H9 (cell line): Measurements from ENCODE around the gene FASTK. TPM values are rescaled to one million over a fixed set of nuclear protein-coding genes. Genes with fewer than 3 reads are reported as not detected.

ENCODE experiments used
- DNase-seq: peaks from one replicate; pipeline ENCODE4 v3.0.0-alpha.2; 2017
- H2AFZ ChIP-seq: one replicate; pipeline ENCODE4 v1.6.1; 2013; ENCODE audit warnings: mild to moderate bottlenecking, low read length, control low read depth, moderate library complexity
- H2AK5ac ChIP-seq: 2 replicates; pipeline ENCODE4 v1.6.1; 2013; ENCODE audit warnings: low read length, control low read depth, mixed read lengths; ENCODE audit not compliant: insufficient read length
- H2BK120ac ChIP-seq: one replicate; pipeline ENCODE4 v1.6.1; 2013; ENCODE audit warnings: low read depth, mild to moderate bottlenecking, low read length, control low read depth, inconsistent platforms; ENCODE audit not compliant: poor library complexity, severe bottlenecking
- H2BK12ac ChIP-seq: 2 replicates; pipeline ENCODE4 v1.6.1; 2013; ENCODE audit warnings: low read length, control low read depth, mixed read lengths, low read depth; ENCODE audit not compliant: insufficient read length
- H2BK15ac ChIP-seq: 2 replicates; pipeline ENCODE4 v1.6.1; 2013; ENCODE audit warnings: low read depth, low read length, control low read depth
- H2BK20ac ChIP-seq: one replicate; pipeline ENCODE4 v1.6.1; 2013; ENCODE audit warnings: low read depth, mild to moderate bottlenecking, low read length, control low read depth, inconsistent platforms; ENCODE audit not compliant: poor library complexity, severe bottlenecking
- H2BK5ac ChIP-seq: 2 replicates; pipeline ENCODE4 v1.6.1; 2013; ENCODE audit warnings: low read length, control low read depth, mixed read lengths; ENCODE audit not compliant: insufficient read length
- H3K14ac ChIP-seq: 2 replicates; pipeline ENCODE4 v1.6.1; 2013; ENCODE audit warnings: low read length, control low read depth; ENCODE audit not compliant: insufficient read depth
- H3K18ac ChIP-seq: 2 replicates; pipeline ENCODE4 v1.6.1; 2013; ENCODE audit warnings: low read depth, mild to moderate bottlenecking, mixed read lengths, low read length, control low read depth; ENCODE audit not compliant: insufficient read length
- H3K23ac ChIP-seq: 2 replicates; pipeline ENCODE4 v1.6.1; 2013; ENCODE audit warnings: low read length, control low read depth, mixed read lengths, low read depth; ENCODE audit not compliant: insufficient read length
- H3K23me2 ChIP-seq: 2 replicates; pipeline ENCODE4 v1.6.1; 2013; ENCODE audit warnings: low read depth, mild to moderate bottlenecking, mixed read lengths, low read length, control low read depth; ENCODE audit not compliant: insufficient read length, poor library complexity, severe bottlenecking
- H3K27ac ChIP-seq: 2 replicates; pipeline ENCODE4 v1.5.1; 2013; ENCODE audit warnings: low read length, control low read depth, mixed read lengths, low read depth; ENCODE audit not compliant: insufficient read length
- H3K27me3 ChIP-seq: 2 replicates; pipeline ENCODE4 v1.6.1; 2013; ENCODE audit warnings: low read length, control low read depth, inconsistent platforms; ENCODE audit not compliant: insufficient read depth
- H3K4ac ChIP-seq: 2 replicates; pipeline ENCODE4 v1.6.1; 2013; ENCODE audit warnings: low read depth, mild to moderate bottlenecking, control low read depth, inconsistent platforms, low read length, moderate library complexity
- H3K4me1 ChIP-seq: 2 replicates; pipeline ENCODE4 v1.6.1; 2013; ENCODE audit warnings: low read length, control low read depth, inconsistent platforms; ENCODE audit not compliant: insufficient read depth
- H3K4me2 ChIP-seq: 2 replicates; pipeline ENCODE4 v1.6.1; 2013; ENCODE audit warnings: low read length, control low read depth, mixed read lengths; ENCODE audit not compliant: insufficient read length, insufficient read depth
- H3K56ac ChIP-seq: 2 replicates; pipeline ENCODE4 v1.6.1; 2013; ENCODE audit warnings: low read depth, mild to moderate bottlenecking, mixed read lengths, low read length, control low read depth; ENCODE audit not compliant: insufficient read length
- H3K79me1 ChIP-seq: 2 replicates; pipeline ENCODE4 v1.6.1; 2013; ENCODE audit warnings: low read depth, mild to moderate bottlenecking, moderate library complexity, low read length, control low read depth, inconsistent platforms; ENCODE audit not compliant: insufficient read depth, poor library complexity, severe bottlenecking
- H3K79me2 ChIP-seq: 2 replicates; pipeline ENCODE4 v1.6.1; 2013; ENCODE audit warnings: low read length, control low read depth, inconsistent platforms; ENCODE audit not compliant: insufficient read depth
- H3K9ac ChIP-seq: 2 replicates; pipeline ENCODE4 v1.6.1; 2013; ENCODE audit warnings: low read length, control low read depth, mixed read lengths; ENCODE audit not compliant: insufficient read length; ENCODE audit errors: extremely low read depth
- H3K9me3 ChIP-seq: one replicate; pipeline ENCODE4 v1.6.1; 2013; ENCODE audit warnings: low read depth, low read length, inconsistent platforms; ENCODE audit not compliant: control insufficient read depth
- H3T11ph ChIP-seq: one replicate; pipeline ENCODE4 v1.6.1; 2013; ENCODE audit warnings: mild to moderate bottlenecking, low read length, control low read depth, inconsistent platforms
- H4K20me1 ChIP-seq: one replicate; pipeline ENCODE4 v1.6.1; 2013; ENCODE audit not compliant: control insufficient read depth, insufficient read length, insufficient read depth
- H4K5ac ChIP-seq: 2 replicates; pipeline ENCODE4 v1.6.1; 2013; ENCODE audit warnings: low read depth, mild to moderate bottlenecking, mixed read lengths, low read length, control low read depth; ENCODE audit not compliant: insufficient read length
- H4K8ac ChIP-seq: replicated peaks from 2 replicates; pipeline ENCODE4 v1.6.1; 2013; ENCODE audit warnings: low read length, control low read depth, mixed read lengths, low read depth; ENCODE audit not compliant: insufficient read length
- H4K91ac ChIP-seq: 2 replicates; pipeline ENCODE4 v1.6.1; 2013; ENCODE audit warnings: low read depth, mild to moderate bottlenecking, moderate library complexity, mixed read lengths, low read length, control low read depth; ENCODE audit not compliant: insufficient read length
- H3K27ac Mint-ChIP-seq, 3 experiments: 2 replicates in 2 of 3; 3 replicates in 1 of 3; pipeline ENCODE4 v1.8.0; 2020 to 2021; ENCODE audit warnings: mixed read lengths in 3 of 3, mild to moderate bottlenecking in 1 of 3, moderate library complexity in 1 of 3
- H3K27me3 Mint-ChIP-seq: 2 replicates; pipeline ENCODE4 v1.8.0; 2021; ENCODE audit warnings: low read depth, mild to moderate bottlenecking, moderate library complexity, mixed read lengths
- H3K36me3 Mint-ChIP-seq, 3 experiments: 2 replicates in 2 of 3; 3 replicates in 1 of 3; pipeline ENCODE4 v1.8.0; 2020 to 2021; ENCODE audit warnings: low read depth in 3 of 3, mixed read lengths in 3 of 3; ENCODE audit not compliant: insufficient read depth in 1 of 3
- H3K4me1 Mint-ChIP-seq, 2 experiments: 2 replicates each; pipeline ENCODE4 v1.8.0; 2020; ENCODE audit warnings: mixed read lengths in 2 of 2
- H3K4me3 Mint-ChIP-seq, 2 experiments: 2 replicates in 1 of 2; 3 replicates in 1 of 2; pipeline ENCODE4 v1.8.0; 2020 to 2021; ENCODE audit warnings: mild to moderate bottlenecking in 2 of 2, mixed read lengths in 2 of 2, moderate library complexity in 1 of 2
- H3K9me3 Mint-ChIP-seq, 2 experiments: 2 replicates in 1 of 2; 3 replicates in 1 of 2; pipeline ENCODE4 v1.8.0; 2020; ENCODE audit warnings: mild to moderate bottlenecking in 2 of 2, mixed read lengths in 2 of 2, moderate library complexity in 1 of 2
- WGBS: extraction: QIAGEN DNeasy Blood & Tissue Kit; methylation state at CpG from one replicate; pipeline ENCODE4 v1.1.7; 2013; ENCODE audit warnings: missing lambda C conversion rate, low lambda C conversion rate, mixed read lengths; ENCODE audit not compliant: insufficient read length; ENCODE audit errors: extremely low coverage; 5-methylcytosine and 5-hydroxymethylcytosine counted together
- total RNA-seq: library from RNA; stranded (reverse); gene quantifications from 2 replicates; pipeline ENCODE4 v1.2.1, GENCODE V29; 2021
- TF ChIP-seq, protein P1 (sequence below): fragments of 200-600 bp; sonication (generic); conservative IDR thresholded peaks from 3 replicates; pipeline ENCODE4 v1.8.0; 2021; ENCODE audit warnings: antibody characterized with exemption, mild to moderate bottlenecking

FASTK gene
- total RNA-seq, 1 experiment from 2014 or later = 57.8 TPM

DNA sequence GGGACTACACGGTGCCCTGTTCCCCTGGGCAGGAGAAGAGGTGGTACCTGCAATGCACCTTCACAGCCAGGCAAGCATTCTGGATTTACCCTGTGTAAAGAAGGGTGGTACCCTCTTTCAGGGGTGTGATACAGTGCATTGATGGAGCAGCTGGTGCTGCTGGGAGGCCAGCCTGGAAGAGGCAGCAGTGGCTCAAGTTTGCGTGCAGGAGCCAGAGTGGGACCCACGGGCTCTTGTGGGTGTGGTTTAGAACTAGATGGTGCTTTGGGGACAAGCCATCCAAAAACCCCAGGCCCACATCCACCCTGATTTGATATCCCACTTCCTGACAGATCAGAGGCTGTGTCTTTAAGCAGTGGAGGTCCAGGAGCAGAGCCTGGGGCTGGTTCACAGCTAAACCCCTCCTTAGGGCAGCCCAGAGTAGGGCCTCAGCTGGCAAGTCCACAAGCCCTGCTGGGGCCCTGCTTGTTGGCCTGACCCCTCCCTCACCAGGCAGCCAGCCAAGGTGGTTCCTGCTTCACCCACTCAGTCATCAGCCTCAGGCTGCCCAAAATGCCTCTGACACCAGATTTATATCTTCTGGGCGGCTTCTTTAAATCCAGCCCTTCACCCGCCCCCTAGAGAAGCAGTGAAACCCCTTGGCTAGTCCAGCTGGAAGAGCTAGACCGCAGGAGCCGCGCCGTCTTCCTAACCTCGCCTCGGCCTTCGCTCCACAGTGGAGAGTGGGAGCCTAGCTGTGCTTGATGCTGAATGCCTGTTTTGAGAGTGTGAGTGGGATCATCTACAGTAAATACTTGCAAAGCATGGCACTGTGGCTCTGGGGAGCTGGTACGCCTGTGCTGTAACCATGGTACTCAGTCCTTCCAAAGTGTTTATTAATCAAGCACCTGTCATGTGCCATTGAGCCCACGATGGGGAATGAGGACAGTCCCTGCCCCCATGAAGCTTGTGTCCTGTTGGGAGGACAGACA, 33.7 kb downstream of the FASTK start:
- Histone ChIP-seq H3K79me2 (no peaks in the 10 kb centered on the region), H2BK20ac (no peak overlapping the region), H3K23me2 (no peaks in the 10 kb centered on the region), H3K18ac (no peak overlapping the region), H3K27ac (no peak overlapping the region), H4K5ac (no peak overlapping the region), H2BK15ac (no peak overlapping the region), H3K9me3 (no peaks in the 10 kb centered on the region), H4K91ac (no peak overlapping the region), H3K23ac (no peak overlapping the region), H3K9ac (no peak overlapping the region), H3T11ph (no peak overlapping the region), H3K4ac (no peak overlapping the region), H3K79me1 (no peaks in the 10 kb centered on the region), H2AK5ac (no peak overlapping the region), H2BK12ac (no peak overlapping the region), H4K8ac (no peak overlapping the region), H2BK120ac (no peak overlapping the region), H2BK5ac (no peak overlapping the region), H4K20me1 (no peaks in the 10 kb centered on the region), H3K4me1 (no peaks in the 10 kb centered on the region), H3K14ac (no peak overlapping the region), H3K56ac (no peak overlapping the region), H3K4me2 (no peak overlapping the region), H2AFZ (no peak overlapping the region), H3K27me3 (peaks cover 6% of the 10 kb centered on the region; the same call in 1 of the 2 replicates)
- Mint-ChIP-seq H3K27me3 (peaks cover 43% of the 10 kb centered on the region), H3K4me1 (no peaks in the 10 kb centered on the region), H3K4me3 (no peak overlapping the region; a peak in 1 of 5 replicates), H3K36me3 (no peaks in the 10 kb centered on the region; a peak in 1 of 7 replicates), H3K9me3 (no peaks in the 10 kb centered on the region; a peak in 1 of 5 replicates), H3K27ac (no peak overlapping the region)
- TF ChIP-seq, protein P1, sequence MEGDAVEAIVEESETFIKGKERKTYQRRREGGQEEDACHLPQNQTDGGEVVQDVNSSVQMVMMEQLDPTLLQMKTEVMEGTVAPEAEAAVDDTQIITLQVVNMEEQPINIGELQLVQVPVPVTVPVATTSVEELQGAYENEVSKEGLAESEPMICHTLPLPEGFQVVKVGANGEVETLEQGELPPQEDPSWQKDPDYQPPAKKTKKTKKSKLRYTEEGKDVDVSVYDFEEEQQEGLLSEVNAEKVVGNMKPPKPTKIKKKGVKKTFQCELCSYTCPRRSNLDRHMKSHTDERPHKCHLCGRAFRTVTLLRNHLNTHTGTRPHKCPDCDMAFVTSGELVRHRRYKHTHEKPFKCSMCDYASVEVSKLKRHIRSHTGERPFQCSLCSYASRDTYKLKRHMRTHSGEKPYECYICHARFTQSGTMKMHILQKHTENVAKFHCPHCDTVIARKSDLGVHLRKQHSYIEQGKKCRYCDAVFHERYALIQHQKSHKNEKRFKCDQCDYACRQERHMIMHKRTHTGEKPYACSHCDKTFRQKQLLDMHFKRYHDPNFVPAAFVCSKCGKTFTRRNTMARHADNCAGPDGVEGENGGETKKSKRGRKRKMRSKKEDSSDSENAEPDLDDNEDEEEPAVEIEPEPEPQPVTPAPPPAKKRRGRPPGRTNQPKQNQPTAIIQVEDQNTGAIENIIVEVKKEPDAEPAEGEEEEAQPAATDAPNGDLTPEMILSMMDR = no peak
- no CpG with 5 or more reads among the region's 14 CpGs for WGBS
- no peak for DNase-seq
